D341Med (cell line): ENCODE data around the gene STAU1.
"Not testable (repeated sequence)": the region's sequence is repeated elsewhere in the genome, so short reads cannot be mapped to it uniquely, and the experiment has no call there.

Experiments used
- DNase-seq: peaks from one replicate; pipeline ENCODE4 v3.0.0; 2012; ENCODE audit warnings: low spot score

STAU1 gene

GRCh38 chr20:49187851-49188641 is at the start of gene STAU1:
TSS of gene STAU1 (minus strand) at chr20:49188334. CDS start at chr20:49166201, 22,133 bp downstream.
- peak; percentile 99 for DNase-seq

GRCh38 chr20:49237531-49237930 is 49.4 kb upstream of the STAU1 start:
- DNase-seq: no peak

- no peak for DNase-seq
Observed at GRCh38 chr20:49236301-49236700, 48.2 kb upstream of the STAU1 start.

- no peak for DNase-seq
Observed at GRCh38 chr20:49234831-49235230, 46.7 kb upstream of the STAU1 start.

- DNase-seq: no peak
Observed at GRCh38 chr20:49233226-49233625, 45.1 kb upstream of the STAU1 start.

GRCh38 chr20:49231471-49231870 is 43.3 kb upstream of the STAU1 start:
- no peak for DNase-seq

- DNase-seq: peak; percentile 80
Observed at GRCh38 chr20:49230561-49231133, 42.5 kb upstream of the STAU1 start.

GRCh38 chr20:49230021-49230420 is 41.9 kb upstream of the STAU1 start:
- DNase-seq: no peak

- no peak for DNase-seq
Observed at GRCh38 chr20:49229381-49229780, 41.2 kb upstream of the STAU1 start.

- peak; percentile 87 for DNase-seq
Observed at GRCh38 chr20:49228676-49229075, 40.5 kb upstream of the STAU1 start.

GRCh38 chr20:49225896-49226295 is 37.8 kb upstream of the STAU1 start:
- DNase-seq: no peak

GRCh38 chr20:49219924-49220831 is 32.0 kb upstream of the STAU1 start:
- DNase-seq: no peak

- DNase-seq: peak; percentile 96
Observed at GRCh38 chr20:49219091-49219923, 31.2 kb upstream of the STAU1 start, which contains the start of gene DDX27. TSS of gene DDX27 (plus strand) at chr20:49219416. CDS start at chr20:49219449, 33 bp downstream.

GRCh38 chr20:49218739-49219090 is 30.6 kb upstream of the STAU1 start:
- not testable (repeated sequence) for DNase-seq

- DNase-seq: peak; percentile 72
Observed at GRCh38 chr20:49216991-49217578, 29.0 kb upstream of the STAU1 start.

GRCh38 chr20:49215232-49215631 is 27.1 kb upstream of the STAU1 start:
- DNase-seq: no peak

- DNase-seq: no peak
Observed at GRCh38 chr20:49214571-49214970, 26.4 kb upstream of the STAU1 start.

- no peak for DNase-seq
Observed at GRCh38 chr20:49210757-49211110, 22.6 kb upstream of the STAU1 start.

GRCh38 chr20:49210101-49210756 is 22.1 kb upstream of the STAU1 start:
- DNase-seq: no peak

- DNase-seq: peak; percentile 51
Observed at GRCh38 chr20:49207076-49207475, 18.9 kb upstream of the STAU1 start.

GRCh38 chr20:49203746-49204145 is 15.6 kb upstream of the STAU1 start:
- DNase-seq: no peak
